ENCODE data around the gene GYPC. TPM values are rescaled to one million over a fixed set of nuclear protein-coding genes. Genes with fewer than 3 reads are reported as not detected.

The GYPC gene
- total RNA-seq, 6 experiments from 2014 or later = 2.9 to 17.2 (median 8.1) TPM

DNA sequence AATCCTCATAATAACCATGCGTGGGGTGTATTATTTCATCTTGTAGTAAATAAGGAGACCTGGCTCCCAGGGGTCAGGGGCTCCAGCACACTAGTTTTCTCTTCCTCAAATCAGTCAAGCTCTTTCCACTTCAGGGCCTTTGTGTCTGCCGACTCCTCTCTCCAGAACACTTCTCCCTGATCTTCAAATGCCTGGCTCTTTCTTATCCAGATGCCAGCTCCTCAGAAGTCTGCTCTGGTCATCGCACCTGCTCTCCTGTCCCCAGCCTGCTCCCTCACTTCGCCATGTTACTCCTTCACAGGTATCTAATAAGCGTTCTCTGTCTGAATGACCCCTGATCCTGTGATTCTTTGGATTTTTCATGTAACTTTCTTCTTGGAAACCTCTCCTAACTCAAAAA is 62.0 kb downstream of the GYPC start:
- no peaks in the 10 kb centered on the region for H3K27me3 ChIP-seq
- H3K4me3 ChIP-seq = no peak overlapping the region
- TF ChIP-seq, protein P1, sequence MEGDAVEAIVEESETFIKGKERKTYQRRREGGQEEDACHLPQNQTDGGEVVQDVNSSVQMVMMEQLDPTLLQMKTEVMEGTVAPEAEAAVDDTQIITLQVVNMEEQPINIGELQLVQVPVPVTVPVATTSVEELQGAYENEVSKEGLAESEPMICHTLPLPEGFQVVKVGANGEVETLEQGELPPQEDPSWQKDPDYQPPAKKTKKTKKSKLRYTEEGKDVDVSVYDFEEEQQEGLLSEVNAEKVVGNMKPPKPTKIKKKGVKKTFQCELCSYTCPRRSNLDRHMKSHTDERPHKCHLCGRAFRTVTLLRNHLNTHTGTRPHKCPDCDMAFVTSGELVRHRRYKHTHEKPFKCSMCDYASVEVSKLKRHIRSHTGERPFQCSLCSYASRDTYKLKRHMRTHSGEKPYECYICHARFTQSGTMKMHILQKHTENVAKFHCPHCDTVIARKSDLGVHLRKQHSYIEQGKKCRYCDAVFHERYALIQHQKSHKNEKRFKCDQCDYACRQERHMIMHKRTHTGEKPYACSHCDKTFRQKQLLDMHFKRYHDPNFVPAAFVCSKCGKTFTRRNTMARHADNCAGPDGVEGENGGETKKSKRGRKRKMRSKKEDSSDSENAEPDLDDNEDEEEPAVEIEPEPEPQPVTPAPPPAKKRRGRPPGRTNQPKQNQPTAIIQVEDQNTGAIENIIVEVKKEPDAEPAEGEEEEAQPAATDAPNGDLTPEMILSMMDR (IDR thresholded peaks at IDR 0.05) = no peak
- TF ChIP-seq POLR2A (IDR thresholded peaks at IDR 0.05) = no peak
- H3K4me1 ChIP-seq = no peaks in the 10 kb centered on the region
- intact Hi-C loops (cut with DNase I) = no loop called here
- no peaks in the 10 kb centered on the region for H3K36me3 ChIP-seq
- no peak overlapping the region for H3K27ac ChIP-seq
- no peaks in the 10 kb centered on the region for H3K9me3 ChIP-seq
- no peak for DNase-seq
- ATAC-seq = no peak
- WGBS (ENCODE audit: insufficient coverage, low coverage, low lambda C conversion rate, missing lambda C conversion rate) = 63% methylated on average over 5 of the region's 5 CpGs

DNA sequence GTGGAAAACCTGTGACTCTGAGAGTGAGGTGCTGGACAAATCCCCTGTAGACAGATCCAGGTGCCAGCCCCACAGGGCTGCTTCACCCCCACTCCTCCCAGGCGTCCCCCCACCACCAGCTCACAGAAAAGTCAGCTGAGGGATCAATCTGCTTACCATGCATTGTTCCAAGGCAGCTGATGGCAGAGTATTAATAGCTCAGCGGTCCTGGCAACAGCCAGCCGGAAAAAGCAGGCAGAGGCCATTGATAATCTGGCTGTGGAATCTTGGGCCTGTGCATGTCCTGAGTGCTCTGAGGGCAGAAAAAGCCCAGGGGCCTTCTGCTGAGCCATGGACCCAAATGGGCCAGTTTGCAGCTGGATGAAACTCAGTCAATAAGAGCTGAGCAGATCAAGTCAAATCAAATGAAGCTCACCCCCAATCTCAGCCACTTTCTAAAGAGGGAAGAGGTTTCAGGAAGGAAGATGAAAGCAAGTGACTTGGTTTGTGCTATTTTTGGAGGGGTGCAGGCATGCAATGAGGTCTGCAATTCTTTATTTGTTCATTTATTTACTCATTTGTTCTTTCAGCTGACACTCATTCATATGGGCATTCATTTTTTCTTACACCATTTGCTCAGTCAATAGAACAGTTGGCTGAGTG is 63.4 kb downstream of the GYPC start:
- TF ChIP-seq POLR2A (IDR thresholded peaks at IDR 0.05) = no peak
- TF ChIP-seq, protein P1 (IDR thresholded peaks at IDR 0.05) = no peak
- no CpG with 5 or more reads among the region's 3 CpGs for WGBS (ENCODE audit: insufficient coverage, low coverage, low lambda C conversion rate, missing lambda C conversion rate)
- peak in 2 of 4 donors; percentile 12 to 35 for ATAC-seq

GRCh38 chr2:126719833-126720351 is 63.9 kb downstream of the GYPC start:
- Histone ChIP-seq H3K4me3 (no peak overlapping the region), H3K4me1 (no peaks in the 10 kb centered on the region), H3K36me3 (no peaks in the 10 kb centered on the region), H3K27ac (no peak overlapping the region), H3K9me3 (no peaks in the 10 kb centered on the region), H3K27me3 (no peaks in the 10 kb centered on the region)
- WGBS (ENCODE audit: insufficient coverage, low coverage, low lambda C conversion rate, missing lambda C conversion rate) = 34% methylated on average over 4 of the region's 4 CpGs
- ATAC-seq (peak; percentile 35 to 74 (median 57)), DNase-seq (no peak)
- no peak for TF ChIP-seq POLR2A (IDR thresholded peaks at IDR 0.05)
- TF ChIP-seq, protein P1 (IDR thresholded peaks at IDR 0.05) = no peak
- intact Hi-C loops (cut with DNase I) = no loop called here

More for the DNA sequence above, 63.4 kb downstream of the GYPC start:
- DNase-seq = no peak
- Histone ChIP-seq H3K36me3 (no peaks in the 10 kb centered on the region), H3K9me3 (no peaks in the 10 kb centered on the region), H3K27me3 (no peaks in the 10 kb centered on the region), H3K4me1 (no peaks in the 10 kb centered on the region), H3K27ac (no peak overlapping the region), H3K4me3 (no peak overlapping the region)
- intact Hi-C loops (cut with DNase I) = no loop called here

GRCh38 chr2:126720638-126721037 is 64.7 kb downstream of the GYPC start:
- ATAC-seq (peak in 1 of 4 donors; percentile 10), DNase-seq (no peak)
- TF ChIP-seq, protein P1 (IDR thresholded peaks at IDR 0.05) = no peak
- no peak for TF ChIP-seq POLR2A (IDR thresholded peaks at IDR 0.05)
- Histone ChIP-seq H3K36me3 (no peaks in the 10 kb centered on the region), H3K4me3 (no peak overlapping the region), H3K27ac (no peak overlapping the region), H3K4me1 (no peaks in the 10 kb centered on the region), H3K27me3 (no peaks in the 10 kb centered on the region), H3K9me3 (no peaks in the 10 kb centered on the region)
- intact Hi-C loops (cut with DNase I) = no loop called here
- 63% methylated on average over 1 of the region's 2 CpGs for WGBS (ENCODE audit: insufficient coverage, low coverage, low lambda C conversion rate, missing lambda C conversion rate)
